NB4 (cell line): ENCODE measurements around the gene KDM4C.

Experiments
- CTCF ChIP-seq: IDR thresholded peaks from one replicate; pipeline ENCODE4 v1.5.1; 2012; ENCODE audit warnings: low read depth, low read length
- MYC ChIP-seq: IDR thresholded peaks from 2 replicates; pipeline ENCODE4 v1.6.1; 2011; ENCODE audit warnings: low read depth, low read length
- POLR2A ChIP-seq: IDR thresholded peaks from 2 replicates; pipeline ENCODE4 v1.6.1; 2011; ENCODE audit warnings: mild to moderate bottlenecking; ENCODE audit not compliant: insufficient read length; ENCODE audit errors: extremely low read depth

- no peak for TF ChIP-seq CTCF
- no peak for TF ChIP-seq POLR2A
- TF ChIP-seq MYC, result no peak
Observed at GRCh38 chr9:7154650-7155049, 396.9 kb downstream of the KDM4C start.
